Neural cell (in vitro differentiated cells): ENCODE results near the gene DPYD.

Source experiments
- CTCF ChIP-seq: fragments of 450-650 bp; IDR thresholded peaks from 2 replicates; pipeline ENCODE4 v1.5.1; 2014; ENCODE audit warnings: antibody characterized with exemption, mild to moderate bottlenecking, moderate library complexity; ENCODE audit not compliant: poor library complexity, severe bottlenecking
- EZH2 ChIP-seq: fragments of 200-600, 300-800 bp; shearing (Covaris generic), sonication (generic); IDR thresholded peaks from 2 replicates; pipeline ENCODE4 v1.6.1; 2014; ENCODE audit warnings: antibody characterized with exemption, low read length, borderline replicate concordance, mild to moderate bottlenecking; ENCODE audit not compliant: insufficient read depth, poor library complexity, severe bottlenecking
- POLR2AphosphoS5 ChIP-seq: IDR thresholded peaks from 2 replicates; pipeline ENCODE4 v1.6.1; 2012
- REST ChIP-seq: IDR thresholded peaks from 2 replicates; pipeline ENCODE4 v1.6.1; 2012; ENCODE audit warnings: borderline replicate concordance
- SMC3 ChIP-seq: fragments of 450-650 bp; conservative IDR thresholded peaks from 2 replicates; pipeline ENCODE4 v1.6.1; 2014; ENCODE audit warnings: antibody characterized with exemption, mild to moderate bottlenecking, moderate library complexity; ENCODE audit not compliant: poor library complexity

GRCh38 chr1:97464305-97464704, 456.5 kb downstream of the DPYD start:
- TF ChIP-seq POLR2AphosphoS5 (no peak), REST (no peak), CTCF (no peak), EZH2 (no peak), SMC3 (no peak)
